Measurements from ENCODE around the gene FOXF1.

The FOXF1 gene

GRCh38 chr16:86510465-86511261 lies at the start of gene FOXF1:
Gene FOXF1 (plus strand): TSS chr16:86510527. CDS start chr16:86510570, 43 bp downstream.
- no peak for DNase-seq

- DNase-seq, result no peak
Observed at GRCh38 chr16:86461037-86461436, 49.3 kb upstream of the FOXF1 start.

DNA sequence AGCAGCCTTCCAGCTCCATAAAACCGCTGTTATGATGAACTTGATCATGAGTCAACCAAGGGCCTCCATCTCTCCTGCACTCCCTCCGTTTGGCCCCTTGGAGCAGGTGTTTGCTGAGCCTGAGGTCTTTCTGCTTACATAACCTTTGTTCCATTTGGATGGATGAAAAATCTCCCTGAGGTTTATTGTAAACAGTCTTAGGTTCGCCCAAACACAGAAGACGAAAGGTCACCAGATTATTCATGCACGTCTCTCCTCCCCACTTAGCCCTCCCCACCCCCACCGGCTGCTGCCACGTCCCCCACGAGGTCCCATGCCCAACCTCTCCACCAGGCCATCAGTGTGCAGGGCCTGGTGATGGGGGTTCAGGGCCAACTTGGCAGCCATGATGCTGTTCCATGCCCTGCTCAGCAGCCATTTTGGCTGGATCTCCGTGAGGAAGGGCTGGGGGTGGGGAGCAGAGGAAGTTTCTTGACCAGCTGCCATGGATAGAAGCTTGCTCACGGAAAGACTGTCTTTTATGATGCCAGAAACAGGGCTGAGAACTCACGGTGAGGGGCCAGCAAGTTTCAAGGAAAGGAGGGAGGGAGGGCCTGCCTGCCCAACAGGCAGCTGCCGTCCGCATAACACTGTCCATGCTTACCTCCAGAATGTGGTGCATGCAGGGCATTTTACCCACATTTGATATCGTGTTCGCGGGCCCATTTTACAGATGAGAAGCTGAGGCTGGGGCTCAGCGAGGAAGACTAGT lies 47.8 kb upstream of the FOXF1 start:
- no peak for DNase-seq

GRCh38 chr16:86464044-86464443 lies 46.3 kb upstream of the FOXF1 start:
- no peak for DNase-seq

- DNase-seq, result no peak
Observed at GRCh38 chr16:86465434-86465833, 44.9 kb upstream of the FOXF1 start.

- no peak for DNase-seq
Observed at GRCh38 chr16:86466696-86467406, 43.5 kb upstream of the FOXF1 start.

DNA sequence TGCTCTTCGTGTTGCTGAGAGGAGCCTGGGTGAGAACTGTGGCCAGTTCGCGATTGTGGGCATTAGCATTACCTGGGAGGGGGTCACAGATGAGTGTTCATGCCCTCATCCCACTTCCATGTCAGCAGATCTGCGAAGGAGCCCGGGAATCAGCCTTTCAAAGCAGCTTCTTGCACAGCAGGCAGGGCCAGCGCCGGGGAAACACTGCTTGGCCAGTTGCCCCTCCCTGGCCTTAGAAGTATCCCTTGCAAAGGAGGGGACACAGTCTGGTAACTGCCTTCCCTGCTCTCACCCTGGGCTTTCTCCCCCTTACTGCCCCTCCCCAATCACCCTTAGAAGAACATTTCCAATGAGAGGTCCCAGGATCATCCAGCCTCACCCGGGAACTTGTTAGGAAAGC lies 42.8 kb upstream of the FOXF1 start:
- no peak for DNase-seq

GRCh38 chr16:86470964-86471363 lies 39.4 kb upstream of the FOXF1 start:
- DNase-seq, result no peak

DNA sequence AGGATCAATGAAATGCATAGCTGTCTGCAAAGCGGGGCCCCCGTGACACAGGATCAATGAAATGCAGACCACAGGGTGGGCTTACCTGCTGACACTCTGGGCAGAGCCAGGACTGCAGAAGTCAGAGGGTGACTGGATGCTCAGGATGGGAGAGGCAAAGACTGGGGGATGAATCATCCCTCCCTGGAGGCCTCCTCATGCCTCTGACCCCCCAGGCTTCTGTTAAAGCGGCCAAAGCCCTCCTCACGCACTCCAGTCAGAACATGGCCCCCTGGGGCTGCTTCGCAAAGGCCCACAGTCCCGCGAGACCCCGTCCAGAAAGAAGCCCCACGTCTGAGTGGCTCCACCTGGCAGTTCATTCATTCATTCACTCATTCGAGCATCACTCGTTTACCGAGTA lies 38.4 kb upstream of the FOXF1 start:
- DNase-seq, result no peak

DNA sequence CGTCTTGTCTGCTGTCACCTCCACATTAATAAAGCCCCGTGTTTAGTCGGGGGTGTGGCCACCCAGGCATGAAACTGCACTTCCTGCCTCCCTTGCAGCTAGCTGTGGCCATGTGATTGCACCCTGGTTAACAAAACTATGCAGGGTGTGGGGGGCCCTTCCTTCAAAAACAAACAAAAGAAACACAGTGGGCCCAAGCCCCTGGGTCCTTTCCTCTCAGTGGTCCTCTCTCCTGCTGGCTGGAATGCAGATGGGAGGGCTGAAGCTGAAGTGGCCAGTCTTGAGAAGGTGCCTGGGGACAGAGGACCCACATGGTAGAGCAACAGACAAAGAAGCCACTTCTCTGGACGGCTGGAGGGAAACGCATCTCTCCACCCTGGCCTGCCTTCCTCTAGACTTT lies 38.0 kb upstream of the FOXF1 start:
- DNase-seq, result no peak

DNA sequence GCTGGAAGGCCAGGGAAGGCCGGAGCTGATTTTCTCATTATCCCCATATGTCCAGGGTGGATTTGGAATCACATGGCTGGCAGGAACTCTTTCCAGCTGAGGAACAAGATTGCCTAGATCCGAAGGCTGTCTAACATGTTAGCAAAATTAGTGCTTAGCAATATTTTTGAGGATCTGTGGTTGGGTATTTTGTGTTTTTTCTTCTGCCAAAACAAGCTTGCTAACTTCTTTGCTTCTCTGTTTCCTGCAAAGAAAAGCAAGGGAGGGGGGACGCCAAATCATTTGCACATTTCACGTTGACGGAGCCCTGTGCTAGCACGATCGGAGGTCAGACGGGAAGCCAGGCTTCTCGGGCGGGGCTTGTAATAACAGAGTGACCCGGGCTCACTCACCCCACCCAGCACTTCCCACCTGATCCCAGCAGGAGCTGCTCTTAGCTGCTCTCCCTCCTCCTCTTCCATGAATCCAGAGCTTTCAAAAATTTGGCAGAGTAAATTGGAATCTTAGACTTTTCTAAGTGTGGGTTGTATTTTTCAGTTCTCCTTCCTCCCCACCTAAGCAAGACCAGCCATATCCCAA lies 33.3 kb upstream of the FOXF1 start:
- DNase-seq, result no peak

DNA sequence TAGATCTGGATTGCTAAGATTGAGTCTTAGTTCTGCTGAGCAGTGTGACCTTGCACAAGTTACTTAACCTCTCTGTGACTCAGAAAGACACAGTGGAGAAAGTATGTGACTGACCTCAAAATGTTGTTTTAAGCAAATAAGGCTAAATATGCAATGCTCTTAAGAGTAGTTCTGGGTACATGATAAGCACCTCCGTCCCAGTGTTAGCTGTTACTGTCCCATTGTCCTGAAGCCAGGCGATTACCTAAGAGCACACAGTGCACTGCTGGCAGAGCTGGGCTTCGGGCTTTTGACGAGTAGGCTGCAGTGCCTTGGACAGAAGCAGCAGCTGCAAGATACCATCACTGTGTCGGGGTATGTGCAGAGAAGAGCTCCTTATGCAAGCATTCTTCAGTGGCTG lies 32.7 kb upstream of the FOXF1 start:
- DNase-seq, result no peak

DNA sequence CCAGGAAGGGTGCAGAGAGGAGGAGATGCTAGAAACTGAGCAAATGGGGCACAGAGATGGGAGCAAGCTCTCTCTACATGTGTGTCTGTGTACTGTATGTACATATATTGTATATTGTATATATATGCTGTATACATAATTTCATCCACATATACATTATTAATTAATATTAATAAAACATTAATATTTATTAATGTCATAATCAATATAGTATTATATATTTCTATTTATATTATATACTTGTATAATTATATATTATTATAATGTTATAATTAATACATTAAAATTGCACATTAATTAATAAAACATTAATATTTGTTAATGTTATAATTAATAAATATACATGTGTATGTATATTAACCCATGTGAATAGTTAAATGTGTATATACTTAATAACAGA lies 31.5 kb upstream of the FOXF1 start:
- no peak for DNase-seq

GRCh38 chr16:86479419-86479818 lies 30.9 kb upstream of the FOXF1 start:
- DNase-seq, result no peak

- no peak for DNase-seq
Observed at GRCh38 chr16:86480444-86480843, 29.9 kb upstream of the FOXF1 start.

GRCh38 chr16:86481607-86482006 lies 28.7 kb upstream of the FOXF1 start:
- DNase-seq, result no peak

DNA sequence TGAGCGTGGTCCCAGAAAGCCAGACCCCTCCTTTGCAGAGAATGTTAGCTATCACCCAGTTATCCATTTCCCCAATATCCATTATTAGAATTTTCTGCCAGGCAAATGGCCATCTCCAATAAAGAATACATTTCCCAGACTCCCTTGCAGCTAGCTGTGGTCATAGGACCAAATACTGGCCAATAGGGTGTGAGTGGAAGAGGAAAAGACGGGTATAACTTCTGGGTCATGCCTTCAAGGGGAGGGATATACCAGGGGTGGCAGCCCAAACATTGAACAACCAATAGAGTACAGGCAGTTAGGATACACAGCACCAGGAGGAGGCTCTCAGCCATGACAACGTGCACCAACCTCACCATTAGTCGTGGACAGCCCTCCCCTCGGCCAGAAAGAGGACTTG lies 26.1 kb upstream of the FOXF1 start:
- DNase-seq, result no peak

DNA sequence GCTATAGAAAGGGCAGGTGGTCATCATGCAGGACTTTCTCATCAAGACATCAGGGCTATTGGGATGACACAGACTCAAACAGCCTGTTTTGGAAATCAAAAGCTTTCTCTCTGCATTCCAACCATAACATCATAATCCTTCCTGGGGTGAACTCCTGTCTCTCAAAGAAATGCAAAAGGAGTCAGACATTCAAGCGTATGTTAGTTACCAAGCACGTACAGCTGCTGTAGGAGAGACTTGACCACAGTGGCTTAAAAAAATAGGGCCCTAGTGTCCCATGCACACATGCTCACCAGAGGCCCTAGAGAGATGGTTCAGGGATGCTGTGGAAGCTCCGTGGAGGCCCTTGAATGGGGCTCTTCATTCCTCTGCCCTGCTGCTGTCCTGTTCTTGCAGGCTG lies 24.6 kb upstream of the FOXF1 start:
- DNase-seq, result no peak

GRCh38 chr16:86490859-86491639 lies 19.3 kb upstream of the FOXF1 start:
- DNase-seq, result no peak

DNA sequence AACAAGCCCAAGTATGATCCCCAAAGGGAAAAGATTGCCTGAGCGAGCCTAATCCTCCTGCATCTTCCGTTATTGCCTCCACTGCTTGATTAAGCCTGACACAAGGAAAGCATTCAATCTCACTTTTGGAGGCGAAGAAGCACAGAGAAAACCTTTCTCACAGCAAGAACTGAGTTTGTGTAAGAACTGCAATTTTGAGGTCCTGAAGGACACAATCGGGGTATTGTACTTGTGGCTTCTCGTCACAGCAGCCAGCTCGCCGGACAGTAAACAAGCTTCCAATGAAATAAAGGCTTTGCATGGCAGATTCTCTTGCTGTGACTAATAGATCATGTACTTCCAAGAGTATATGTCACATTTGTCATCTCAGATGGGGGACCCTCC lies 18.7 kb upstream of the FOXF1 start:
- no peak for DNase-seq

DNA sequence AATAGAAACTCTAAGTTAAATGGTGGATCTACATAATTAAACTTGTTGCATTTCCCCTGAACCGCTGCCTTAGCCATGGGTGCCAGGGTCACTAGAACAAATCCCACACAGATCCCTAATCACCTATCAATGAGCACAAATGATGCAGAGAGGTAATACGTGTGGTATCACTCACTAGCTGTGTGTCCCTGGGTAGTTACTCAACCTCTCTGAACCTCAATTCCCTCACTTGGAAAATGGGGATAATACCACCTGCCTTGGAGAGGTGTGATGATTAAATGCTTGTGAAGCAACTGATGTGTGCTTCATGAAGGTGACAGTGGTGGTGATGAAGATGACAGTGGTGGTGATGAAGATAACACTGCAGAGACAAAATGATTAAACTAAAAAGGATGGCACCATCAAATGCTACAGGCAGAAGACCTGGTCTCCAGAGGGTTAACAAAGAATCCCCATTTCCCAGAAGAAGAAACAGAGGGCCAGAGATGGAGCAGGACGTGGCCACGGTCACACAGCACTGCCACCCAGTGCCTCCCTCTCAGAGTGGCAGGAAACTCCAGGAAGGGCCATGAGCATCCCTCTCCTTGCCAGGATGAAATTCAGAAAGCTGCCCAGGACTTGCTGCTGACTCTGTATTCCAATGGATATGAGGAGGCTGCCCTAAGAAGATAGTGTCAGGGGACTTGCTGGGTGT lies 17.9 kb upstream of the FOXF1 start:
- DNase-seq, result no peak

Data from NK-92 treated with Interleukin-12 subunit alpha and Interleukin-12 subunit beta, amount 100 ng/mL, for 24 hours (cell line).